GM18867 (cell line): ENCODE results near the gene KIF5C.
"Not testable (repeated sequence)": the region's sequence is repeated elsewhere in the genome, so short reads cannot be mapped to it uniquely, and the experiment has no call there.

Source experiments
- ATAC-seq: cut with Tn5 transposase; IDR thresholded peaks from one replicate; pipeline ENCODE4 v1.9.1; 2021; ENCODE audit warnings: mild to moderate bottlenecking, moderate library complexity; ENCODE audit not compliant: unreplicated experiment

The KIF5C gene

DNA sequence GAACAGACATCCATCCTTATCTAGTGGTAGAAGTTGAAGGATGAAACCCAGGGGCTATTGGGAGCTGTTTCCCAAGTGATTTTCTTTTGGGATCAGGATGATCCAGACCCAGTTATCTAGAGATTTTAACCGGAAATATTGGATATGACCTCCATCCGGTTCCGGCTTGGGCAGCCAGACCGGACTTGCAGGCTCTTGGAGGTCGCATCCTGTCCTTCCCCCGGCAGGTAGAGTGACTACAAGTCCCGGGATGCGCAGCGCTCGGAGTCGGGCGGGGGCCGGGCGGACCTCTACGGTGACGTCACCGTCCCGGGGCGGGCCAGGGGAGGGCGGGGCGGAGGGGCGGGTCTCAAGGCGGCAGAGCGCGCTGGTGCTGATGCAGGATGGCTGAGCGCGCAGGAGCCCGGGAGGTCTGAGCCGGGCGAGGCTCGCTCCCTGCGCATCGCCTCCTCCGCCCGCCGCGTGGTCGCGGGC, at the start of gene KIF5C:
Gene KIF5C (plus strand): TSS at position 360 of the 474 bp plus-strand sequence. CDS start 391 bp downstream, outside the sequence.
- peak; percentile 97 for ATAC-seq

- ATAC-seq, result no peak
Measured at GRCh38 chr2:148826791-148827190, 48.2 kb upstream of the KIF5C start.

DNA sequence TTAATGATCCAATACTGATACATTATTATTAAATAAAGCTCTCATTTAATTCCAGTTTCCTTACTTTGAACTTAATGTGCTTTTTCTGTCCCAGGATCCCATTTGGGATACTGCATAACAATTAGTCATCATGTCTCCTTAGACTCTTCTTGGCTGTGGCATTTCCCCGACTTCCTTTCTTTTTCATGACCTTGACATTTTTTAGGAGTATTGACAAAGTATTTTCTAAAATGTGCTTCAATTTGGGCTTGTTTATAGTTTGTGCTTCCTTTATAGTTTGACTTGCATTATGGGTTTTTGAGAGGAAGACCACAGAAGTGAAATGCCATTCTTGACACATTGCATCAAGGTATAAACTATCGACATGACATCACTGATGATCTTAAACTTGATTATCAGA, 46.1 kb upstream of the KIF5C start:
- no peak for ATAC-seq

DNA sequence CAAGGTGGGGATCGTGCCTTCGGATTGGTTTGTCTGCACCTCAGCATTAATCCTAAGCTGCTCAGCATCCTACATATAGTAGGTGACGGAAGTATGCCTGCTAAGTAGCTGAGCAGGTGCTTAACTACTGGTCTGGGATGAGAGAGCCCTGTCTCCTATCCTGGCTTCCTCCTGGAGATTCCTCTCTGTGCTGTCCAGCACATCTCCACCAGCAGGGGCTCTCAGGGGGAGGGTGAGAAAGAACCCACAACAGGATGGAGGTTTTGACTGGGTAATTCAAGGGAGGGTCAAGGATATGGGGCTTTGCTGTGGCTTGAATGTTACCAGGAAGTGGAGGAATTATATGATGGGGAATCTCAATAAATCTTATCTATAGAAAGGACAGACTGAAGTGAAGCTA, 45.4 kb upstream of the KIF5C start:
- no peak for ATAC-seq

- ATAC-seq, result no peak
Measured at GRCh38 chr2:148832637-148833036, 42.4 kb upstream of the KIF5C start.

DNA sequence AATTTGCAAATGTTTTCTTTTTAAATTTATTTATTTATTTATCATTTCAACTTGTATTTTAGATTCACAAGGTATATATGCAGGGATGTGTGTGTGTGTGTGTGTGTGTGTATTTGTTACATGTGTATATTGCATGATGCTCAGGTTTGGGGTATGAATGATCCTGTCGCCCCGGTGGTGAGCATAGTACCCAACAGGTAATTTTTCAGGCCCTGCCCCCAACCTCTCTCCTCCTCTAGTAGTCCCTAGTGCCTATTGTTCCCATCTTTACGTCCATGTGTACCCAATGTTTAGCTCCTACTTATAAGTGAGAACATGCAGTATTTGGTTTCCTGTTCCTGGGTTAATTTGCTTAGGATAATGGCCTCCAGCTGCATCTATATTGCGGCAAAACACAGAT, 33.0 kb upstream of the KIF5C start:
- ATAC-seq, result no peak

- ATAC-seq, result no peak
Measured at GRCh38 chr2:148848146-148848545, 26.9 kb upstream of the KIF5C start.

DNA sequence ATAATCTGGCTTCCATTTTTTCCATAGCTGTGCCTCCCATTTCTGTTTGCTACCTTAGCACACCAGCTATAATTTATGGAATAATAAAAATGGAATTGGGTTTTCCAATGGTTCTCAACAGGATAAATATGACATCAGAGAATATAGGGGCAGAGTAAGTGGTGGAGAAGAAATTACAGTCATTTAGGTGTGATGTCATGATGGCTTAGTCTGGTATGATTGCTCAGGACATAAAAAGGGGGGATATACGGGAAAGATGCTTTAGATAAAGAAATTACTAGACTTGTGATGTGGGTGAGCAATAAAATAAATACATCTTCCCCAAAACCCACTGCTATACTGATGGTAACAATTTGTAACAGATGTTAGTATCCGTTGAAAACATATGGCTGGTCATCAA, 21.6 kb upstream of the KIF5C start:
- ATAC-seq, result no peak

DNA sequence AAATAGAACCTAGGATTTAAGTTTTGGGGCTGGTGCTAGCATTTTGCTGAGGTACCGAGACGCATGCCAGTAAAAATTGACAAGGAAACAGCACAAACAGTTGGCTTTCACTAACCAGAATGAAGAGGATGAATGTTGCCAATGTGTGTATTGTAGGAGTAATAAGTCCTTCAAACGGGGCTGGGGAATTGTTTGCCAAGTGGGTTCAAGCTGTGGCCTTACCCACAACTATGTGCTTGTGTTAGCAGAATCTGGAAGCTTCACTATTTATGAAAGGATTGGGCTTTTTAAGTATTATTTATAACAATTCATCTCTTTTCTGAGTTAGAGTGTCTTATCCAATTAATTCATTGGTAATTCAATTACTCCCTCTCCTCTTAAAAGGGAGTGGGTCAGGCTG, 15.0 kb upstream of the KIF5C start:
- no peak for ATAC-seq

DNA sequence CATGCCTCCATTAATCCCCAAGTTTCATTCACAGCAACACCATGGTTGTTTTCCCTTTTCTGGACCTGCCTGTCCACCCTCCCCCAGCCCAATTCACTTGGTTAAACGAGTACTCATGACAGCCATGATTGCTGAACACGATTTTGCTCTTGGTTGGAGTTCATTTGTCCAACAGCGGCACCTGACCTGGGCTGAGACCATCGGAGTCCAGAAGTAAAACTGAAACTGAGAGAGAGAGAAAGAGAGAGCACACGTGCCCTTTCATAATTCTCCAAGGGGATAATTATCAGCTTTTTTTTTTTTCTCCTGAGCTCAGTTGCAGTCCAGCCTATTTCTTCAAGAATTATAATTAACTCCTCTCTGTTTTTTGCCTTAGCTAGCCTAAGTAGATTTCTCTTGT, 13.7 kb upstream of the KIF5C start:
- ATAC-seq, result peak; percentile 60

DNA sequence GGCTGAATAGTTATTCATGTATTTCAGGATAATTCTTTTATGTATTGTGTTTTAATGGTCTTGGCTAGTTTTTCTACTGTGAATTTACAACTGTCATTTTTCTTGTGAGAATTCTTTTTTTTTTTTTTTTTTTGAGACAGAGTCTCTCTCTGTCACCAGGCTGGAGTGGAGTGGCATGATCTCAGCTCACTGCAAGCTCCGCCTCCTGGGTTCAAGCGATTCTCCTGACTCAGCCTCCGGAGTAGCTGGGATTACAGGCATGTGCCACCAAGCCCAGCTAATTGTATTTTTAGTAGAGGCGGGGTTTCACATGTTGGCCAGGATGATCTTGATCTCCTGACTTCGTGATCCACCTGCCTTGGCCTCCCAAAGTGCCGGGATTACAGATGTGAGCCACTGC, 12.5 kb upstream of the KIF5C start:
- ATAC-seq, result not testable (repeated sequence)

- no peak for ATAC-seq
Measured at GRCh38 chr2:148865512-148865911, 9.5 kb upstream of the KIF5C start.

DNA sequence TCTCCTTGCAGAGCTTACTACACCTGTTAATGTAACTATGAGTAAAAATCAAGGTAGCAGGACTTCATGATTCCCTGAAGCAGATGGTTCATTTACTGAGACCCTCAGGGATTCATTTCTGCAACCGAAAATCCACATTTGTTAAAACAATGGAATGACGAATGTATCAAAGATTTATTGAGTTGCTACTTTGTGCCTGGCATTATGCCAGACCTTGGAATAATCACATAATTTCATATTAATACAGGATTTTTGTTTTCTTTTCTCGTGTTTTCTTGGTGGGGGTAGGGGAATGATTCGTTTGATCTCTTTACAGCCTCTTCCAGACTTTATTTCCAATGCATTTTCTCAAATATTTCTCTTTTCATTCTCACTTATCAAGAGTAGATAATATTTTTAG, 8.9 kb upstream of the KIF5C start:
- ATAC-seq, result no peak

GRCh38 chr2:148867079-148867769, 7.8 kb upstream of the KIF5C start:
- no peak for ATAC-seq

GRCh38 chr2:148875387-148876051, 492 bp downstream of the KIF5C start:
- peak; percentile 33 for ATAC-seq

DNA sequence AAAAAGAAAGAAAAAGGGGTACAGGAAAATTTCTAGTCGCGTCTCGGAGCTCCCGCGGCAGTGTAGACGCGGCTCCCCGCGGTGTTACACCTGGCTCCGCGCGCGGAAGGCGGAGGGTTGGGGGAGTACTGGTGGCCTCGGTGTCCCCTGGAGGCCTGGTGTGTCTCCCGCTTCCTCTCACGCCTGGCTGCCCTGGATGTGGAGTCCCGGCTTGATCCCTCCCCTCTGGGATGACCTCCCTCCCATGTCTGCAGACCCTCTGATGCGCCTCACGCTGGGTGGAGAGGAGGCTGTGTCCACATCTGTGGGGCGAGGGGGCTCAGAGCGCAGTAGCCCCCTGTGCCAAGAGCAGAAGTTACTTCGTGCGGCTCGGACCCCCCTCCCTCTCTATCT, 1.2 kb downstream of the KIF5C start:
- ATAC-seq, result no peak

DNA sequence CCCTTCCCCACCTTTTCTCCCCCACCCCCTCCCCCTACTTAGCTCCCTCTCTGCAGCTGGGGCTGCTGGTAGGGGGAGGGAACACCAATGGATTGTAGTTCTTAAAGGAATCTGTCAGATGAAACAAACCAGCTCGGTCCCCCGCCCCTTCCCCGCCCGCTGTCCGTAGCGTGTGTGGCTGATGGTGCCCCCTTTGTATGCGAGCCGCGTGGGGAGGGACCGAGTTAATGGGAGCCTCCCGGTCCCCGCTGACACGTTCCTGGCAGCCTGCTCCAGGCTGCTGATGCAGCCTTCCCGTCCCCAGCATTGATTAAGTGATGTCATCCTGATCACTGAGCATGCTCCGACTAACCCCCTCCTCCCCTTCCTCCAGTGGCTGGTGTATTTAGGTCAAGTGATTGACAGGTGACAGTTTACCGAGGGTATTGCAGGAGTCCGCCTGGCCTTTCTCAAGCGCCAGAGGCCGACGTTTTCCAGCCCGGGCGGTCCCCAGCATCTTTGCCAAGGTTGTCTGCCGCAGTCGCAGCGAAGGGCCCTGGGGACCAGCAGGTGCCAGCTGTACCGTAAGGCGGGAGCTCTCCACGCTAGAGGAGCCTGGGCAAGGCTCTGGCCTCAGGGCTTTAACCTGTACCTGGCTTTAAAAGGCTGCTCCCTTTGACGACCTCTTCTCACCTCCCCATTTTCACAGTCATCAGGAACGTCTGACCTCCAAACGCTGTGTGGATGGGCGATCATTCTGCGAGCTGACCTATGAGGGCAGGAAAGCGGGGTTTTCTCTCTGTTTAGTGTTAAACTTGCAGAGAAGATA, 1.8 kb downstream of the KIF5C start:
- ATAC-seq, result no peak

DNA sequence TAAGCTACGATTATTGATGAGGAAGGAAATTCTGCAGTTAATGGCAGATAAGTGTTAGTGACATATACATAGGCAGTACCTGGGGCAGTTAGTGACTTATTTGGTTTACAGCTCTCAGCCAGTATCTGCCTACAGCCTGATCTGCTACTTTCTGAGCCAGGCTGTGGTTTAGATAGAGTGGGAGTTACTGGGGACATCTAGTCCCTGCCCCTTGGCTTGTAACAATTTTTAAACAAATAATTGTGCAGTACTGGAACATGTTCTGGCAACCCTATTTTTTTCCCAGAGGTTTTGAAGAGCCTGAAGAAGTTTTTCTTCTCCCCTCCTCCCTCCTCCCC, 2.3 kb downstream of the KIF5C start:
- ATAC-seq, result no peak

- ATAC-seq, result no peak
Measured at GRCh38 chr2:148880636-148881035, 5.6 kb downstream of the KIF5C start.

GRCh38 chr2:148882051-148882450, 7.0 kb downstream of the KIF5C start:
- ATAC-seq, result no peak

DNA sequence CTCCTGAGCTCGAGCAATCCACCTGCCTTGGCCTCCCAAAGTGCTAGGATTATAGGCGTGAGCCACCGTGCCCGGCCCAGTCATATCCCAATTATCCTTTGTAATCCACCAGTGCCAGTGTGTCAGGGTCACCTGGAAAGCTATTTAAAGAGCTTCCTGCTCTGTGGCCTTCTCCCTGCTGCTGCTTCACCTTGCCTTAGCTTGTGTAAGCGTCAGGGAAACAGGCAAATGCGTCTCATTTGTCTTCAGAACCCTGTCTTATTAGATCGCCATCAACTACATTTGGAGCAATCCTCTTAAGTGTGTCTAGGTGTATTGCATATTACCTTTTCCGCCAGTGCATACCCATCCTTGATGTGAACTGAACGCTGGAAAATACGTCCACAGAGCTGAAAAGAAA, 10.2 kb downstream of the KIF5C start:
- no peak for ATAC-seq

- no peak for ATAC-seq
Measured at GRCh38 chr2:148885988-148886387, 11.0 kb downstream of the KIF5C start.
